Ectodermal cell (in vitro differentiated cells): Measurements from ENCODE around the gene ATAD3A.
"Not testable (repeated sequence)": the region's sequence is repeated elsewhere in the genome, so short reads cannot be mapped to it uniquely, and the experiment has no call there.

Experiments
- H3K27ac ChIP-seq: 2 replicates; pipeline ENCODE4 v1.7.0; 2013; ENCODE audit warnings: mild to moderate bottlenecking, low read depth, low read length; ENCODE audit not compliant: insufficient read depth, poor library complexity, severe bottlenecking
- H3K27me3 ChIP-seq: 2 replicates; pipeline ENCODE4 v1.7.0; 2013; ENCODE audit warnings: mild to moderate bottlenecking, low read length; ENCODE audit not compliant: insufficient read depth, control insufficient read depth, poor library complexity, severe bottlenecking
- H3K36me3 ChIP-seq: one replicate; pipeline ENCODE4 v1.7.0; 2013; ENCODE audit warnings: low read length; ENCODE audit not compliant: control insufficient read depth, insufficient read depth
- H3K4me1 ChIP-seq: one replicate; pipeline ENCODE4 v1.7.0; 2013; ENCODE audit warnings: low read length; ENCODE audit not compliant: control insufficient read depth, insufficient read depth
- H3K4me3 ChIP-seq: 2 replicates; pipeline ENCODE4 v1.7.0; 2013; ENCODE audit warnings: low read depth, low read length, control low read depth; ENCODE audit not compliant: insufficient read depth
- H3K9me3 ChIP-seq: 2 replicates; pipeline ENCODE4 v1.7.0; 2013; ENCODE audit warnings: mild to moderate bottlenecking, low read length, moderate library complexity; ENCODE audit not compliant: control insufficient read depth
- WGBS, 2 experiments: methylation state at CpG; one replicate each; pipeline ENCODE4 v1.1.7; 2013; ENCODE audit warnings: missing lambda C conversion rate in 2 of 2; 5-methylcytosine and 5-hydroxymethylcytosine counted together

Gene ATAD3A

GRCh38 chr1:1533176-1533893, 21.4 kb downstream of the ATAD3A start:
- not testable (repeated sequence) for H3K4me3 ChIP-seq, H3K9me3 ChIP-seq, H3K27ac ChIP-seq, H3K4me1 ChIP-seq, H3K27me3 ChIP-seq
- WGBS, 2 experiments: 88% methylated on average over 19 to 21 of the region's 22 CpGs
- peaks cover 15% of the 10 kb centered on the region for H3K36me3 ChIP-seq

GRCh38 chr1:1533894-1534291, 21.9 kb downstream of the ATAD3A start:
- not testable (repeated sequence) for H3K9me3 ChIP-seq, H3K27ac ChIP-seq, H3K4me1 ChIP-seq, H3K27me3 ChIP-seq, H3K4me3 ChIP-seq
- 91 to 94% methylated on average over 18 of the region's 18 CpGs for WGBS, 2 experiments
- H3K36me3 ChIP-seq: peaks cover 15% of the 10 kb centered on the region

GRCh38 chr1:1534401-1535154, 22.6 kb downstream of the ATAD3A start:
- H3K27ac ChIP-seq: no peak overlapping the region
- H3K36me3 ChIP-seq: peaks cover 13% of the 10 kb centered on the region
- no peaks in the 10 kb centered on the region for H3K27me3 ChIP-seq
- no peak overlapping the region for H3K4me3 ChIP-seq
- H3K9me3 ChIP-seq: no peaks in the 10 kb centered on the region
- H3K4me1 ChIP-seq: peaks cover 7% of the 10 kb centered on the region
- 94 to 96% methylated on average over 29 to 31 of the region's 31 CpGs for WGBS, 2 experiments

- H3K4me1 ChIP-seq: peaks cover 7% of the 10 kb centered on the region
Observed at GRCh38 chr1:1535201-1536018, 23.4 kb downstream of the ATAD3A start.

GRCh38 chr1:1536019-1536937, 24.3 kb downstream of the ATAD3A start:
- WGBS, 2 experiments: 91 to 92% methylated on average over 48 of the region's 48 CpGs
- Histone ChIP-seq H3K9me3 (no peaks in the 10 kb centered on the region), H3K27me3 (no peaks in the 10 kb centered on the region), H3K4me1 (peaks cover 7% of the 10 kb centered on the region), H3K27ac (no peak overlapping the region), H3K36me3 (no peaks in the 10 kb centered on the region), H3K4me3 (no peak overlapping the region)

More at GRCh38 chr1:1535201-1536018, 23.4 kb downstream of the ATAD3A start:
- H3K9me3 ChIP-seq: no peaks in the 10 kb centered on the region
- no peak overlapping the region for H3K27ac ChIP-seq
- WGBS, 2 experiments: 95 to 96% methylated on average over 66 of the region's 66 CpGs
- H3K4me3 ChIP-seq: no peak overlapping the region
- H3K27me3 ChIP-seq: no peaks in the 10 kb centered on the region
- H3K36me3 ChIP-seq: peaks cover 5% of the 10 kb centered on the region

- WGBS, 2 experiments: 93 to 96% methylated on average over 15 of the region's 15 CpGs
Observed at GRCh38 chr1:1536938-1537546, 25.1 kb downstream of the ATAD3A start.

GRCh38 chr1:1537626-1538250, 25.8 kb downstream of the ATAD3A start:
- H3K4me1 ChIP-seq: peaks cover 7% of the 10 kb centered on the region
- H3K4me3 ChIP-seq: no peak overlapping the region
- H3K9me3 ChIP-seq: no peaks in the 10 kb centered on the region
- H3K36me3 ChIP-seq: peaks cover 6% of the 10 kb centered on the region
- no peaks in the 10 kb centered on the region for H3K27me3 ChIP-seq
- 97 to 98% methylated on average over 32 of the region's 32 CpGs for WGBS, 2 experiments
- no peak overlapping the region for H3K27ac ChIP-seq

More at GRCh38 chr1:1536938-1537546, 25.1 kb downstream of the ATAD3A start:
- no peaks in the 10 kb centered on the region for H3K9me3 ChIP-seq
- no peaks in the 10 kb centered on the region for H3K27me3 ChIP-seq
- H3K4me1 ChIP-seq: peaks cover 7% of the 10 kb centered on the region
- no peak overlapping the region for H3K27ac ChIP-seq
- H3K4me3 ChIP-seq: no peak overlapping the region
- H3K36me3 ChIP-seq: no peaks in the 10 kb centered on the region

GRCh38 chr1:1538334-1538733, 26.4 kb downstream of the ATAD3A start:
- peaks cover 7% of the 10 kb centered on the region for H3K4me1 ChIP-seq
- H3K27me3 ChIP-seq: no peaks in the 10 kb centered on the region
- H3K36me3 ChIP-seq: peaks cover 8% of the 10 kb centered on the region
- H3K27ac ChIP-seq: no peak overlapping the region
- WGBS, 2 experiments: 93 to 94% methylated on average over 23 of the region's 23 CpGs
- no peaks in the 10 kb centered on the region for H3K9me3 ChIP-seq
- no peak overlapping the region for H3K4me3 ChIP-seq

- H3K27me3 ChIP-seq: no peaks in the 10 kb centered on the region
- H3K9me3 ChIP-seq: no peaks in the 10 kb centered on the region
- peaks cover 7% of the 10 kb centered on the region for H3K4me1 ChIP-seq
- no peak overlapping the region for H3K27ac ChIP-seq
- WGBS, 2 experiments: 87 to 90% methylated on average over 18 of the region's 18 CpGs
- peaks cover 8% of the 10 kb centered on the region for H3K36me3 ChIP-seq
- peak overlapping the region; percentile 52 for H3K4me3 ChIP-seq
Observed at GRCh38 chr1:1538989-1539309, 27.0 kb downstream of the ATAD3A start.
